SHP77 treated with DMSO at 0.1 percent for 48 hours (cell line): ENCODE results near the gene PTPN3.

Experiments used
- DNase-seq: peaks from one replicate; lab custom pipeline; 2025; lab: John Stamatoyannopoulos, UW

The PTPN3 gene

DNA sequence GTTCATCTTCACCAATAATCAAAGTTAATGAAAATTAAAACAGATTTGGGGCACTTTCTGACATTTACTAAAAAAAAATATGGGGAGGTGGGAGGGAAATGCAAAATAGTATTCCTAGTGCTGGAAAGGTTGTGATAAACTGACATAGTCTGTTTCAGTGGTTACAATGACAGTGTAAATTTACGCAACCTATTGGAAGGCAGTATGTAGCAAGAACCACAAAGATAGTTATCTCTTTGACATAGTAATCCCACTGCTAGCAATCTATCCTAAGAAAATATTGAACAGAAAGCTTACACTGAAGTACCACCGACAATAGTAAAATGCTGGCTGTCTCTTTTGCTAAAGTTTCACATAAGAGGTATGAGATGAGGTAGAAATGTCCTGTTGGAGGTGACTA lies 162.2 kb downstream of the PTPN3 start:
- no peak for DNase-seq

DNA sequence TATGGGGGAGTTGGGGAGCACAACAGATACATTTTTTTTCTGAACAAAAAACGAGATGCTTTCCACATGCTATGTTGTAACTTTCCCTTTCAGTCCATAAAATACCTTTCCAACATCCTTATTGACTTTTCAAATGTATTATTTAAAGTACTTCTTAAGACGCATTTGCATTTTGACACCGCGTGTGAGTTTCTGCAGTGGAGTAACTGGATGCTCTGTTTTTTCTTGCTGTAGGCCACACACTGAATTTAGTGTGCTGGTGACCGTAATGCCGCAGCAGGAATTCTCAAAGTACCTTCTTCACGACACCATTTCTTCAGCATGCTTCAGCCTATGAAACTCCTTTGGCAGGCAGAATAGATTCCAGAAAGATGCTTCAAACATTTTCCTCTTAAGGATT lies 163.0 kb downstream of the PTPN3 start:
- no peak for DNase-seq

DNA sequence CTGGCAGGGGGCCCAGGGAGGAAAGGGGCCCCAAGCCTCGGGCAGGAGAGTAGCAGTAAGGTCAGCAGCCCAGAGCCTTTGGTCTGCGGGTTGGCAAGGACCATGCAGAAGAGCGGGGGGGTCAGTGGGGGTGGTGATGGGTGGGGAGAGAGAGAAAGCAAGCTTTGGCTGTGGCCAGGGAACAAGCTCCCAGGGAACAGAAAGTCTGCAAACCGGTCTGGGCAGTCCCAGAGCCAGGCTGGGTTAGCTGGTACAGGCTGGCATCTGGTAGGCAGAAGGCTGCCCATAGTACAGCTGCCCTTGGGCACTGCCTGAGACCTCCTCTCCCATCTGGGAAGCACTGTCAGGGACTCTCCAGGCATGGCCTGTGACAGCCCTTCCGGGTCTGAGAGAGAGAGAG lies 166.8 kb downstream of the PTPN3 start:
- no peak for DNase-seq

DNA sequence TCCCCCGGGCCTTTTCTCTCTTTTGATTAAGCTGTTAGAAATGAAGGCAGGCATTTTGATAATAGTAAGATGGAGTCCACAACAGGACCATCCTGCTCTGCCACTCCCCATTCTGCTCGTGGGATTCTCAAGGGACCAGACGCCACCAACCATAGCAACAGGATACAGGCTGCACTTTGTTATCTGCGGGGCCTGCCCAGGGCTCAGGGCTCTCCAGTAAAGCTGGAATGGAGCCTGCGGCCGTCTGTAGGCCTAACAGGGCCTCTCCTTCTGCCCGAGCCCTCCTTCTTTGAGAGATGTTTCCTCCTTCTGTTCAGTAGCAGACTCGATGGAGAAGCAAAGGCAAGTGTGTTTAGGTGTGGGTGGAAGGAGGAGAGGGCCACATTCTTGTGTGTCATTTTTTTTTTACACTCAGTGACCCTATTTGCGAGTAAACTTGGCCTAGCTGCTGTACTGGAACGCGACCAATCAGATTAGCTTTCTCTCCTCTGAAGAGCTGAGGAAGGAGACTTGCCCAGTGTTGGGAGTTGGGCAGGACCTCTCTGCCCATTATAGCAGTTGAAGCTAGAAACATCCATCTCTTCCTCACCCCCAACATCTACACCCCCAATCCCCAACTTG lies 168.4 kb downstream of the PTPN3 start:
- DNase-seq = no peak

DNA sequence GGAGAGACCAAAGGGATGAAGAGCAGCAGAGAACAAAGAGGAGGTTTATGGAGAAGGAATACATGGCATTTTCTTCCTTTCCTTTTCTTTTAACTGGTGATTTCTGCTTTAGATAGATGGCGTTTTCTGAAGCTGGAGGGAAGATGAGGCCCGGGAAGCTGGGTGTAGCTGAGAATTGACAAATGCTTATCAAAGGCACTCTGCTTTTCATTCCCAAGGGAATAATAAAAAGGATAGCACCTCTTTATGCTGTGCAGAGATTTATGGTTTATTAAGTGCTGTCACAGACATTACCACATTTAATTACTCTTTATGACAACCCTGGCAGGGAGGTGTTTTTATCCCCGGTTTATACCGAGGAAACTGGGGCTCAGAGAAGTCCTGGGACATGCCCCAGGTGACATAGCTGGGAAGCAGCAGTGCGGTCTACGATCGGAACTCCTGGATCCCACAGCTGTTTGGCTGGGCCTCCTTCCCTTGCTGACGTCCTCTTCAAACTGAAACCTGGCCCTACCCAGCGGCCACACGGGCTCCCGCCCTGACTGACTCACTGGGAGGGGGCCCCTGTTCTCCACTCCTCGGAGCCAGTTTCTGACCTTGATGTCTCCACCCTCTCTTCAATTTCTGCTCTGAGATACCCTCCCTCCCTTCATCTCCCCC lies 169.0 kb downstream of the PTPN3 start:
- no peak for DNase-seq
